ENCODE data around the gene STK36.

The STK36 gene

DNA sequence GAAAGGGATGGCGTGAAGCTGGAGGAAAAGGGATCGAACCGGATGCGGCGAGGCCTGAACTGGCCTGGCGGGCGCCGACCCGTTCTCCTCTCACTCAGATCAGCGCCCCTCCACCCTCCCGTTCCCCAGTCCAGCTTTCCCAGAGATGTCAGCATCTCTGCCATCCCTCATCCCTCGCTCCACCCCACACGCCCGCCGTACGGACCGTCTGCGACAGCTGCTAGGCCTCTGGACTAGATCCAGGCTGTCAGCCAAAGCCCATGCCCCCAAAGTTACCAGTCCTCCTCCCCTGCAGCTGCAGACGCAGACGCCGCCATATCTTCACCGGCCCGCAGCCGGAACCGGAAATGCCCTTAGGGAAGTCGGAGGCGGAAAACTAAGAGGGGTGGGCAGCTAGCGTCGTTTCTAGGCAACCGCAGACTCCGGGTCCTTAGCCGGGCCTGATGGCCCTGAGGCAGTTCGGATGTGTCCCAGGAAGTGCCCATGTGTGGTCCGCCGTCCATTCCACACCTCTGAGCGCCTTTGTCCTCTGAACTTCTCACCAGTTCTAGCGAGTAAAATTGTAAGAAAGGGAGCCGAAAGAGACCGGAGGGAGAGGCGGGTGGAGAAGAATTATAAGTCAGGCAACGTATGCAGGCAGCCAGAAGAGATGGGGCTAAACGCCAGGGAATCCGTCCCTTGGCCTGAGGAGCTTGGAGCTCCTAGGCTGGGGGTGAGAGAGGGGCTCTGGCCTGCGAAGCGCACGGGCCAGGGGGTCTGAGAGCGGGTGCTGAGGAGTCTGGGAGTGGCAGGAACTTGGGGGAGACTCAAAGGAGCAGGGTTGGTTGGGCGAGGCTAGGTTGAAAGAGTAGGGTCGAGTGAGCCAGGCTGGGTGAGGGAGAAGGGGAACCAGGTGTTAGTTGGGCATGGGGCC lies at the start of gene STK36, which contains the start of gene RNF25:
TSS of gene STK36 (plus strand) at position 433 of the 913 bp plus-strand sequence. CDS start 744 bp downstream, outside the sequence.
TSS of gene RNF25 (minus strand) at position 349 of the 913 bp plus-strand sequence. CDS start at position 317, 32 bp downstream.
- Histone ChIP-seq H3K27ac (peak within 1 kb of the TSS; percentile 25 to 89 (median 82)), H3K4me3 (peak within 1 kb of the TSS; percentile 57 to 88 (median 63))

GRCh38 chr2:218622606-218623365 lies 49.1 kb upstream of the STK36 start:
- no peak overlapping the region for H3K4me3 ChIP-seq
- H3K27ac ChIP-seq, result no peak overlapping the region

DNA sequence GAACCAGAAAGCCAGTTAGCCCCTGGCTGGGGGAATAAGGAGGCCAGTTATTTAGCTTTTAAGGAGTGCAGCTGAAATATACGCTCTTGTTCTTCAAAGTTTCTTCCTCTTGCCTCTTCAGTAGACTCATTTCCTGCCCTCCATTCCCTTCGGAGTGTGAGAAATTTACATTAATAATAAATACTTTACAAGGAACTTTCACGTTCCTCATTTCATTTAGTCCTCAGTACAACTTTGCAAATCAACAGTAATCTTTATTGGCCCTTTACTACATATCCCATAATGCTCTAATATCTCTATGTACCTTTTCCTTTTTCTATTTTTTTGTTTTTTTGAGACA lies 48.5 kb upstream of the STK36 start:
- Histone ChIP-seq H3K27ac (no peak overlapping the region), H3K4me3 (no peak overlapping the region)

GRCh38 chr2:218626369-218626768 lies 45.5 kb upstream of the STK36 start:
- Histone ChIP-seq H3K27ac (no peak overlapping the region), H3K4me3 (no peak overlapping the region)

- H3K4me3 ChIP-seq, result no peak overlapping the region
- no peak overlapping the region for H3K27ac ChIP-seq
Measured at GRCh38 chr2:218627939-218628338, 43.9 kb upstream of the STK36 start.

DNA sequence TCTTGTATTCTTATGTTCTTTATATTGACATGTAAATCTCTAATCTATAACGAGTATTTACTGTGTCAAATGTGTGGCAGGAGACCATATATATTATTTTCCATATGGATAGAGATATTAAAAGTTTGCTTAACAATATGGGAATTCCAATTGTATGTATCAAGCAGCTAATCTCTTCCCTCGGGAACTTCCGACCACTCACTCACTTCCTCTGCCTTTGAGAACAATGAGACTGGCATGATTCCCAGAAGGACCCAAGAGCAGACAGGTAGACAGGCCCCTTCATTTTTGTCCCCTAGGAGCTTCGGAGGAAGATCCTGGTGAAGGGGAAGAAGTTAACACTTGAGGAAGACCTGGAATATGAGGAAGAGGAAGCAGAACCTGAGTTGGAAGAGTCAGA lies 40.0 kb upstream of the STK36 start:
- no peak overlapping the region for H3K4me3 ChIP-seq
- H3K27ac ChIP-seq, result no peak overlapping the region

DNA sequence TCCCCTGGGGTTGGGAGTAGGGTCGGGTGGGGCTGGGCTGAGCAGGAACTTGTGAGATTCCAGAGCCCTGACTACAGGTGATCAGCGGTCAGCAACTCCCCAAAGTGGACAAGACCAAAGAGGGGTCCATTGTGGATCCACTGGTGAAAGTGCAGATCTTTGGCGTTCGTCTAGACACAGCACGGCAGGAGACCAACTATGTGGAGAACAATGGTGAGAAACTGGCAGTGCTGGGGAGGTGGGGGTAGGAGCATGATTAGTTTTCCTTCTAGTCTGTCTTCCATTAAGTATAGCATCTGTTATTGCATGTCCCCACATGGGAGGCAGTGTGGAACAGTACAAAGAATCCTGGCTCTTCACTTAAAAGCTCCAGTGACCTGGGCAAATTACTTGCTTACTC lies 36.2 kb upstream of the STK36 start:
- no peak overlapping the region for H3K27ac ChIP-seq
- no peak overlapping the region for H3K4me3 ChIP-seq

GRCh38 chr2:218638372-218638771 lies 33.5 kb upstream of the STK36 start:
- Histone ChIP-seq H3K4me3 (no peak overlapping the region), H3K27ac (no peak overlapping the region)

DNA sequence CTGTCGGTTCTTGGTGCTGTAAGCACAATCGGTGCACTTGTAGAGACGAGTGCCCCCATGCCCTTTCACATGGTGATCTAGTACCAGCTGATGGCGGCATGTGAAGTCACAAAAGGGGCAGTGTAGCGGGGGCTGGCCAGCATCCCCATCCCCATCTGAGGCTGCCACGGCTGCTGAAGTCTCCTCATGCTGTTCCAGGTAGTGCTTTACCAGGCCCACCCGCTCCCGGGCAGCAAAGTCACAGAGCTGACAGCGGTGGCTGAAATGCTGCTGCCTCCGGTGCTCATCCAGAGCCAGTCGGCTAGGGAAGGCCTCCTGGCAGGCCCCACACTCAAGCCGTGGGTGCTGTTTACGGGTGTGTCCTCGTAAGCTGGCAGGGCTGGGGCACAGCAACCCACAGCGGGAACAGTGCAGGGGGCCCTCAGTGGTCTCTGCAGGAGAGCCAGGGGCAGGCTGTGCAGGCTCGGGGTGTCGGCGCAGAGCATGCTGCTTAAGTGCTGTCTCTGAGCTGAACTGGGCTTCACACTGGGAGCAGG lies 29.7 kb upstream of the STK36 start:
- H3K4me3 ChIP-seq, result no peak overlapping the region
- H3K27ac ChIP-seq, result no peak overlapping the region

- no peak overlapping the region for H3K4me3 ChIP-seq
- H3K27ac ChIP-seq, result no peak overlapping the region
Measured at GRCh38 chr2:218642786-218643185, 29.1 kb upstream of the STK36 start.

DNA sequence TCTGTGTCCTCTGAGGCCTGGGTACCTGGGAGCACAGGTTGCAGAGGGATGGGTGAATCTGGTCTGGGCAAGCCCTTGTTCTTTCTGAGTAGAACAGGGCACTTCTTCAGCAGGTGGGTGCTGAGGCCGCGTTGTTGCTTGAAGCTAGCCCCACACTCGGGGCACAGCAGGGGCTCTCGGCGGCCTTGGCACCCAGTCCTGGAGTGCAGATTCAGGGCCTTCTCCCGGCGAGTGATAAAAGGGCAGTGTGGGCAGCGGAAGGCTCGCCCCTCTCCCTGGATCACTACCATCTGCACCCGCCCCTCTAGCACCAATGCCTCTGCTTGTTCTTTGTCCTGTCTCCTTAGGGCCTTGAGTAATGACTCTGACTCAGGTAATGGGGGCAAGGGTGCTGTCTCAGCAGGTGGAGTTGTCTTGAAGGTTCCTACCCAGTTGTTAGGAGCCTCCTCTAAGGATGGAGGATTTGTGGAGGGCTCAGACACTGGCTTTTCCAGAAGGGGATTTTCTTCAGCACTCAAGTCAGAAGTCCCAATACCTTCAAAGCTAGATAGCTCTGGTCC lies 28.1 kb upstream of the STK36 start:
- Histone ChIP-seq H3K27ac (no peak overlapping the region), H3K4me3 (no peak overlapping the region)

DNA sequence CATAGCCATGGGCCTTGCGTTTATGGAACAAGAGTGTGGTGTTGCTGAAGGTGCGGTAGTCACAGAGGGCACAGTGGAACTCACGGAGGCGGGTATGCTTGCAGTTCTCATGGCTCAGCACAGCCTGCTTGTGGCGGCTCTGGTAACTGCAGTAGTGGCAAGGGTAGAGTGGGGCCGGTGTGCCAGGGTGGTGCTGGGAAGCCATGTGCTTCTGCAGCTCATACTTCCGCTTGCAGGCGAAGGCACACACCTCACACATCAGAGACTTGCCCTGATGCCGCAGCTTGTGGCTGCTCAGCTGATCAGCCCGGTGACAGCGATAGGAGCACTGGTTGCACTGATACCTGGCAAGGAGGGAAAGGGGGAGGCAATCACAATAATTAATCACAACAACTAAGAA lies 27.2 kb upstream of the STK36 start:
- Histone ChIP-seq H3K27ac (no peak overlapping the region), H3K4me3 (no peak overlapping the region)

DNA sequence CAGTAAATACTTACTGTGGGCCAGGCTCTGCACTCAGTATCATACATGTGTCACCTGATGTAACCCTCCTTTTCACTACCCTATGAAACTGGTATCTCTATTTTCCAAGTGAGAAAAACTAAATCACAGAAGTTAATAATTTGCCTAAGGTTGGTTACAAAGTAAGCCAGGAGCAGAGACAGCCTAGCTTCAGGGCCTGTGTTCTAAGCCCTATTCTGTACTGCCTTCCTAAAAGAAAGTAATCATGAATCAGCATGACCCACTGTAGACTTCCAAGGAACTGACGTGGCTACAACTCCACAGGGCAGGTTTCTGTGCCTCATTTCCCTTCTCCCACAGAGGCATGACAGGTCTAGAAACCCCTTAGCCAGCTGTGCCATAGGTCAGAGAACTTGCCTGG lies 26.8 kb upstream of the STK36 start:
- Histone ChIP-seq H3K4me3 (no peak overlapping the region), H3K27ac (no peak overlapping the region)

GRCh38 chr2:218648088-218648786 lies 23.6 kb upstream of the STK36 start:
- no peak overlapping the region for H3K27ac ChIP-seq
- H3K4me3 ChIP-seq, result no peak overlapping the region

DNA sequence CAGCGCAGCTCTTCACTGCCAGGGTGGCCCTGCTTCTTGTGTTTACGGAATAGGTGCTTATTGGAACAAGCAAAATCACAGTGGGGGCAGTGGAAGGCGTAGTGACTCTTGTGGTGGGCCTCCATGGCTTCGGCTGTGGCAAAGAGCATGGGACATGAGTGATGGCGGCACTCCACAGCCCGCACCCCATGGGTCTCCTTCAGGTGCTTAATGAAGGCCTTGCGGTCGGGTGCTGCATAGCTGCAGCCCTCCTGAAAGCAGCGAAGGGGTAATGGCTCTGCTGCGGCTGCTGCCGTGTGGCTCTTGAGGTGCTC lies 23.1 kb upstream of the STK36 start:
- Histone ChIP-seq H3K4me3 (no peak overlapping the region), H3K27ac (no peak overlapping the region)

- H3K27ac ChIP-seq, result no peak overlapping the region
- no peak overlapping the region for H3K4me3 ChIP-seq
Measured at GRCh38 chr2:218655751-218656150, 16.1 kb upstream of the STK36 start.

- H3K4me3 ChIP-seq, result peak overlapping the region; percentile 63 to 95 (median 84)
- peak overlapping the region in 20 of 21 experiments; percentile 38 to 86 (median 78) for H3K27ac ChIP-seq
Measured at GRCh38 chr2:218658671-218659257, 13.1 kb upstream of the STK36 start.

DNA sequence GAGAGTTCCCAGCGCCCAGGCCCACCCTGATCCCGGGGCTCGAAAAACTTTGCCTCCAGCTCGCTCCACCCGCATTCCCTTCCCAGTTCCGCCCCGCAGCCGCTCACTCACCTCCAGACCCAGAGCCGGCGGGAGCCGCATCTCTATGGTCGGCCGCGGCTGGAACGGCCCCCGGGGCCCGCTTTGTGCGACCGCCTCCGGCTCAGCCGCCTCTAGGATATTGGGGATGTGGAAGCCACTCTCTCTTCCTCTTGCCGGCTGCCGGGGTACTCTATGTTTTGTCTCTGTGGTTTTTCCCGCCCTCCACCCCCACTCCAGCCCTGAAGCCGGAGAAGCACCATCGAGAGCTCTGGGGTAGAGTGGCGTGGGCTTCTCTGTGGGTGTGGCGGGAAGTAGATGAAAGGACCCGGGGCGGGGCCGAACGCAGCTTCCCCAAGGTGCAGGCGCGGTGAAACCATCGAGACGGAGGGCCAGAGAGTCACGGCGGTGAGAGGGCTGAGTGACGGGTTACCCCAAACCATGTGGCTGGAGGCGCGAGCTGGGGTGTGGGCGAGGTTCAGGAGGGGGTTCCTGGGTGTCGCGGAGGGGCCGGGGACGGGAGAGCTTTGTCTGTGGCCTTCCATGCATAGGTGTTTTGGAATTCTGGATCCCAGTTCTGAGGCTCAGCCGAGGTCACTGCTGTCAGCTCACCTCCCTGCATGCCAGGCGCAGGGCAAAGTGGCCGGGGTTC lies 12.5 kb upstream of the STK36 start, which contains the start of the genes BCS1L and ZNF142:
TSS of gene BCS1L (plus strand) at position 426 of the 730 bp plus-strand sequence. CDS start 1,305 bp downstream, outside the sequence.
TSS of gene ZNF142 (minus strand) at position 366 of the 730 bp plus-strand sequence. CDS start 3,194 bp downstream, outside the sequence.
- Histone ChIP-seq H3K4me3 (peak within 1 kb of the TSS; percentile 63 to 95 (median 84)), H3K27ac (peak within 1 kb of the TSS in 20 of 21 experiments; percentile 38 to 86 (median 78))
